H1 (cell line): ENCODE data around the gene LGALS3. TPM values are rescaled to one million over a fixed set of nuclear protein-coding genes. Genes with fewer than 3 reads are reported as not detected.

Experiments used
- CTCF ChIA-PET: fragments of 300-600 bp; sonication (Branson Sonifier 250); formaldehyde crosslinking; loops from one replicate; lab custom pipeline; 2021; ENCODE audit not compliant: partially characterized antibody; lab: Charles Lee
- POLR2A ChIA-PET: fragments of 300-600 bp; sonication (Branson Sonifier 250); formaldehyde crosslinking; loops from one replicate; lab custom pipeline; 2021; ENCODE audit warnings: inconsistent platforms; ENCODE audit not compliant: partially characterized antibody; lab: Charles Lee
- DNase-seq, 2 experiments: peaks; one replicate each; pipeline versions ENCODE4 v3.0.0 to v3.0.0-alpha.2; 2010 to 2022; ENCODE audit warnings: low spot score in 2 of 2, low read depth in 1 of 2, mixed read lengths in 1 of 2
- FAIRE-seq: peaks from 2 replicates; lab custom pipeline; 2011; peaks lifted over from hg19 to GRCh38; lab: Jason Lieb, UNC
- H2AFZ ChIP-seq: 2 replicates; pipeline ENCODE4 v1.8.1; 2012; ENCODE audit warnings: low read length, inconsistent platforms
- H2AK5ac ChIP-seq: 2 replicates; pipeline ENCODE4 v1.6.1; 2013; ENCODE audit warnings: low read depth, low read length
- H2BK120ac ChIP-seq: replicated peaks from 2 replicates; pipeline ENCODE3; 2013; ENCODE audit warnings: low read depth, low read length, inconsistent platforms
- H2BK12ac ChIP-seq: 2 replicates; pipeline ENCODE4 v1.6.1; 2013; ENCODE audit warnings: low read depth, low read length
- H2BK15ac ChIP-seq: 2 replicates; pipeline ENCODE4 v1.6.1; 2013; ENCODE audit warnings: low read length
- H2BK20ac ChIP-seq: 2 replicates; pipeline ENCODE4 v1.6.1; 2013; ENCODE audit warnings: low read length
- H2BK5ac ChIP-seq: 2 replicates; pipeline ENCODE4 v1.6.1; 2013; ENCODE audit warnings: low read depth, low read length
- H3K14ac ChIP-seq: 2 replicates; pipeline ENCODE4 v1.6.1; 2013; ENCODE audit warnings: inconsistent platforms; ENCODE audit not compliant: insufficient read length
- H3K18ac ChIP-seq: 2 replicates; pipeline ENCODE4 v1.6.1; 2013; ENCODE audit warnings: low read length; ENCODE audit errors: extremely low read depth
- H3K23ac ChIP-seq: 2 replicates; pipeline ENCODE4 v1.6.1; 2013; ENCODE audit warnings: inconsistent platforms; ENCODE audit not compliant: insufficient read length
- H3K23me2 ChIP-seq: 2 replicates; pipeline ENCODE4 v1.6.1; 2013; ENCODE audit warnings: low read depth, low read length
- H3K27ac ChIP-seq: 2 replicates; pipeline ENCODE4 v1.6.1; 2011; ENCODE audit warnings: low read depth, low read length, inconsistent platforms
- H3K27me3 ChIP-seq, 4 experiments: replicated peaks in 1 of 4; 1 replicate in 1 of 4; 2 replicates in 3 of 4; pipeline versions ENCODE4 v1.6.1 to v1.8.1; 2011 to 2013; ENCODE audit warnings: low read length in 3 of 4, mild to moderate bottlenecking in 3 of 4, inconsistent platforms in 2 of 4, mixed read lengths in 2 of 4, moderate library complexity in 1 of 4; ENCODE audit not compliant: control insufficient read depth in 3 of 4, insufficient read depth in 3 of 4; ENCODE audit errors: extremely low read depth in 1 of 4
- H3K36me3 ChIP-seq, 4 experiments: 2 replicates each; pipeline versions ENCODE4 v1.6.1 to v1.8.1; 2011 to 2013; ENCODE audit warnings: mild to moderate bottlenecking in 4 of 4, low read length in 3 of 4, moderate library complexity in 2 of 4, control low read depth in 1 of 4, inconsistent platforms in 1 of 4; ENCODE audit not compliant: insufficient read depth in 4 of 4, control insufficient read depth in 2 of 4
- H3K4ac ChIP-seq: replicated peaks from 2 replicates; pipeline ENCODE3; 2013; ENCODE audit warnings: low read length, low read depth, mixed read lengths, inconsistent platforms; ENCODE audit not compliant: insufficient read length
- H3K4me1 ChIP-seq, 4 experiments: replicated peaks in 1 of 4; 1 replicate in 1 of 4; 2 replicates in 3 of 4; pipeline versions ENCODE4 v1.6.1 to v1.8.1; 2011 to 2013; ENCODE audit warnings: low read length in 3 of 4, inconsistent platforms in 2 of 4, mixed read lengths in 1 of 4; ENCODE audit not compliant: insufficient read depth in 4 of 4, control insufficient read depth in 3 of 4
- H3K4me2 ChIP-seq, 2 experiments: 2 replicates each; pipeline versions ENCODE4 v1.6.1 to v1.8.1; 2011 to 2013; ENCODE audit warnings: low read depth in 2 of 2, low read length in 2 of 2, control low read depth in 1 of 2, inconsistent platforms in 1 of 2, mild to moderate bottlenecking in 1 of 2; ENCODE audit not compliant: insufficient read depth in 1 of 2
- H3K4me3 ChIP-seq, 4 experiments: fragments of 200-600, 300-600 bp in 1 of 4; sonication (generic), shearing (Covaris generic), sonication (Bioruptor Twin) in 1 of 4; 2 replicates each; pipeline versions ENCODE4 v1.5.1 to v1.8.1; 2011 to 2016; ENCODE audit warnings: low read length in 4 of 4, low read depth in 3 of 4, control low read depth in 2 of 4, inconsistent platforms in 2 of 4, mild to moderate bottlenecking in 2 of 4, mixed read lengths in 1 of 4, moderate library complexity in 1 of 4; ENCODE audit not compliant: insufficient read depth in 2 of 4; ENCODE audit errors: extremely low read depth in 1 of 4
- H3K56ac ChIP-seq: replicated peaks from 2 replicates; pipeline ENCODE3; 2013; ENCODE audit warnings: low read depth, mild to moderate bottlenecking, mixed read lengths, low read length, inconsistent platforms; ENCODE audit not compliant: insufficient read length
- H3K79me1 ChIP-seq: 2 replicates; pipeline ENCODE4 v1.6.1; 2013; ENCODE audit warnings: low read depth, low read length, control low read depth
- H3K79me2 ChIP-seq, 2 experiments: 2 replicates each; pipeline versions ENCODE4 v1.6.1 to v1.8.1; 2012 to 2013; ENCODE audit warnings: low read length in 2 of 2, mild to moderate bottlenecking in 2 of 2, inconsistent platforms in 1 of 2; ENCODE audit not compliant: insufficient read depth in 2 of 2, control insufficient read depth in 1 of 2
- H3K9ac ChIP-seq, 4 experiments: replicated peaks in 1 of 4; 1 replicate in 1 of 4; 2 replicates in 3 of 4; pipeline versions ENCODE4 v1.6.1 to v1.8.1; 2011 to 2013; ENCODE audit warnings: low read depth in 3 of 4, low read length in 3 of 4, control low read depth in 2 of 4, mild to moderate bottlenecking in 2 of 4, moderate library complexity in 2 of 4, inconsistent platforms in 1 of 4; ENCODE audit errors: extremely low read depth in 1 of 4
- H3K9me3 ChIP-seq, 2 experiments: 2 replicates each; pipeline versions ENCODE4 v1.6.1 to v1.8.1; 2012 to 2013; ENCODE audit warnings: mild to moderate bottlenecking in 2 of 2, moderate library complexity in 2 of 2, control low read depth in 1 of 2, inconsistent platforms in 1 of 2, low read depth in 1 of 2, low read length in 1 of 2, mixed read lengths in 1 of 2; ENCODE audit not compliant: insufficient read depth in 2 of 2
- H4K20me1 ChIP-seq, 2 experiments: replicated peaks in 1 of 2; 2 replicates each; pipeline versions ENCODE3 to v1.8.1; 2011 to 2013; ENCODE audit warnings: inconsistent platforms in 2 of 2, low read length in 2 of 2, mild to moderate bottlenecking in 1 of 2; ENCODE audit not compliant: insufficient read depth in 2 of 2, control insufficient read depth in 1 of 2
- H4K5ac ChIP-seq: 2 replicates; pipeline ENCODE4 v1.6.1; 2013; ENCODE audit warnings: low read length, low read depth, mixed read lengths, inconsistent platforms; ENCODE audit not compliant: insufficient read length
- H4K8ac ChIP-seq: 2 replicates; pipeline ENCODE4 v1.8.0; 2013; ENCODE audit warnings: mild to moderate bottlenecking, moderate library complexity, low read length, inconsistent platforms; ENCODE audit not compliant: insufficient read depth; ENCODE audit errors: extremely low read depth
- H4K91ac ChIP-seq: replicated peaks from 2 replicates; pipeline ENCODE3; 2013; ENCODE audit warnings: low read length, mixed read lengths, inconsistent platforms; ENCODE audit not compliant: insufficient read length
- KDM4A ChIP-seq: IDR thresholded peaks from one replicate; pipeline ENCODE4 v1.7.1; 2012; ENCODE audit warnings: low read depth, mild to moderate bottlenecking, moderate library complexity, low read length, inconsistent platforms; ENCODE audit not compliant: severe bottlenecking
- WGBS, 2 experiments: shearing (Covaris generic) in 1 of 2; methylation state at CpG; one replicate each; pipeline versions ENCODE4 v1.1.6 to v1.1.7; 2013 to 2015; ENCODE audit warnings: low lambda C conversion rate in 2 of 2, mixed read lengths in 2 of 2, inconsistent platforms in 1 of 2, low coverage in 1 of 2, missing lambda C conversion rate in 1 of 2; ENCODE audit not compliant: insufficient replicate concordance in 2 of 2, insufficient coverage in 1 of 2, insufficient read length in 1 of 2; ENCODE audit errors: extremely low coverage in 1 of 2, missing lambda C conversion rate in 1 of 2; 5-methylcytosine and 5-hydroxymethylcytosine counted together
- polyA plus RNA-seq, 7 experiments: library from polyadenylated mRNA; depleted of rRNA in 3 of 7; stranded (reverse) in 5 of 7; unstranded in 2 of 7; fragments of >200 nt in 5 of 7; fragments of 200-250 nt in 2 of 7; gene quantifications; 1 replicate in 5 of 7; 2 replicates in 1 of 7; 4 replicates in 1 of 7; pipeline versions ENCODE4 v1.2.1 to v1.2.3, GENCODE V29; 2011 to 2013; ENCODE audit warnings: missing spikeins in 2 of 7, mixed read lengths in 2 of 7
- total RNA-seq: library from RNA; stranded (reverse); fragmentation: NEBNext Ultra II Directional; extraction: Animal tissue kit (Norgen Biotek cat#: 25700); gene quantifications from 2 replicates; pipeline ENCODE4 v1.2.1, GENCODE V29; 2021

The LGALS3 gene
- total and polyA plus RNA-seq, 2 of the 8 experiments (the other 6 are each of a cell fraction or from before 2014, with no cell fraction given), result 9.7 to 14.5 TPM

GRCh38 chr14:55085060-55085660 is 43.9 kb upstream of the LGALS3 start:
- no peak overlapping the region for H3K23ac ChIP-seq
- H2BK20ac ChIP-seq, result no peak overlapping the region
- H3K4ac ChIP-seq, result no peak overlapping the region
- H3K18ac ChIP-seq, result no peak overlapping the region
- no peak overlapping the region for H4K91ac ChIP-seq
- no peak overlapping the region for H3K56ac ChIP-seq
- peak in 1 of 2 experiments; percentile 23 for DNase-seq
- H3K9ac ChIP-seq, result no peak overlapping the region
- no peak overlapping the region for H2BK12ac ChIP-seq
- H3K4me2 ChIP-seq, result no peak overlapping the region
- FAIRE-seq, result no peak
- H3K9me3 ChIP-seq, result no peaks in the 10 kb centered on the region
- H3K14ac ChIP-seq, result no peak overlapping the region
- H3K79me1 ChIP-seq, result no peaks in the 10 kb centered on the region
- no peak overlapping the region for H2AK5ac ChIP-seq
- 95% methylated on average over 4 of the region's 4 CpGs; no CpG with 5 or more reads in 1 of the 2 experiments for WGBS, 2 experiments
- CTCF ChIA-PET, result interaction anchor here (0.7 to 1.5 kb wide), 3 partner anchors 11 to 53 kb away, joined by 3 to 10 read pairs (median 4); no protein-coding TSS in a partner anchor
- H2AFZ ChIP-seq, result no peak overlapping the region
- POLR2A ChIA-PET, result interaction anchor here (0.9 kb wide), 1 partner anchor 26 kb away, joined by 3 read pairs; no protein-coding TSS in a partner anchor
- no peaks in the 10 kb centered on the region for H4K20me1 ChIP-seq
- no peaks in the 10 kb centered on the region for H3K23me2 ChIP-seq
- H4K5ac ChIP-seq, result no peak overlapping the region
- no peak overlapping the region for H3K4me3 ChIP-seq
- no peak overlapping the region for H2BK5ac ChIP-seq
- no peaks in the 10 kb centered on the region for H3K36me3 ChIP-seq
- no peak overlapping the region for H4K8ac ChIP-seq
- H3K27me3 ChIP-seq, result no peaks in the 10 kb centered on the region
- H3K27ac ChIP-seq, result no peak overlapping the region
- no peaks in the 10 kb centered on the region for H3K79me2 ChIP-seq
- H2BK15ac ChIP-seq, result no peak overlapping the region
- no peak overlapping the region for H2BK120ac ChIP-seq
- no peaks in the 10 kb centered on the region for H3K4me1 ChIP-seq
- TF ChIP-seq KDM4A, result no peak
